IMR-90 (cell line): Measurements from ENCODE around the gene TECTA. TPM values are rescaled to one million over a fixed set of nuclear protein-coding genes. Genes with fewer than 3 reads are reported as not detected.

Experiments
- ATAC-seq: fragments of 200-7000 bp; cut with Tn5 transposase; 2 replicates; pipeline ENCODE4 v1.9.1; 2020; ENCODE audit warnings: low read depth, mild to moderate bottlenecking, moderate library complexity
- BruUV-seq: library from RNA; stranded (reverse); fragments of 400-500 nt; replicated peaks from 2 replicates; lab custom pipeline; 2021; lab: Mats Ljungman, UMichigan
- CTCF ChIA-PET: fragments of 300-600 bp; formaldehyde crosslinking; extraction: SDS; loops from one replicate; lab custom pipeline; 2021; ENCODE audit warnings: antibody characterized with exemption; lab: Yijun Ruan, JAX
- POLR2A ChIA-PET: fragments of 300-600 bp; sonication (Branson Sonifier 250); formaldehyde crosslinking; loops from one replicate; lab custom pipeline; 2022; ENCODE audit warnings: antibody characterized with exemption; ENCODE audit not compliant: unreplicated experiment; lab: Charles Lee
- DNase-seq: peaks from one replicate; pipeline ENCODE4 v3.0.0; 2013
- H2AFZ ChIP-seq: replicated peaks from 2 replicates; pipeline ENCODE3; 2013; ENCODE audit warnings: low read length, mild to moderate bottlenecking; ENCODE audit not compliant: poor library complexity
- H2AK5ac ChIP-seq: 2 replicates; pipeline ENCODE4 v1.6.1; 2013; ENCODE audit warnings: low read depth, low read length, inconsistent platforms
- H2AK9ac ChIP-seq: replicated peaks from 2 replicates; pipeline ENCODE3; 2013; ENCODE audit warnings: mild to moderate bottlenecking, low read depth, low read length, moderate library complexity; ENCODE audit not compliant: poor library complexity
- H2BK120ac ChIP-seq: 2 replicates; pipeline ENCODE4 v1.6.1; 2013; ENCODE audit warnings: low read depth, low read length, inconsistent platforms
- H2BK15ac ChIP-seq: 3 replicates; pipeline ENCODE4 v1.6.1; 2013; ENCODE audit warnings: low read depth, low read length, inconsistent platforms
- H2BK20ac ChIP-seq: 2 replicates; pipeline ENCODE4 v1.6.1; 2013; ENCODE audit warnings: low read depth, mild to moderate bottlenecking, inconsistent platforms, low read length, moderate library complexity
- H2BK5ac ChIP-seq: 2 replicates; pipeline ENCODE4 v1.6.1; 2013; ENCODE audit warnings: mild to moderate bottlenecking, low read depth, low read length, inconsistent platforms; ENCODE audit not compliant: poor library complexity, severe bottlenecking
- H3K14ac ChIP-seq: replicated peaks from 2 replicates; pipeline ENCODE4 v1.6.1; 2013; ENCODE audit warnings: low read depth, low read length, inconsistent platforms
- H3K18ac ChIP-seq: 2 replicates; pipeline ENCODE4 v1.6.1; 2013; ENCODE audit warnings: low read depth, low read length, control low read depth
- H3K23ac ChIP-seq: 2 replicates; pipeline ENCODE4 v1.6.1; 2013; ENCODE audit warnings: low read depth, low read length, inconsistent platforms
- H3K27ac ChIP-seq: 2 replicates; pipeline ENCODE4 v1.5.1; 2013; ENCODE audit warnings: mild to moderate bottlenecking, control low read depth, low read length; ENCODE audit not compliant: insufficient read depth
- H3K27me3 ChIP-seq: 2 replicates; pipeline ENCODE4 v1.6.1; 2013; ENCODE audit warnings: low read length; ENCODE audit not compliant: control insufficient read depth, insufficient read depth
- H3K36me3 ChIP-seq: 2 replicates; pipeline ENCODE4 v1.6.1; 2013; ENCODE audit warnings: low read length, mixed read lengths; ENCODE audit not compliant: control insufficient read depth, insufficient read depth
- H3K4ac ChIP-seq: 2 replicates; pipeline ENCODE4 v1.6.1; 2013; ENCODE audit warnings: low read depth, low read length, inconsistent platforms
- H3K4me1 ChIP-seq: 2 replicates; pipeline ENCODE4 v1.6.1; 2013; ENCODE audit warnings: low read length, mixed read lengths; ENCODE audit not compliant: control insufficient read depth, insufficient read depth
- H3K4me2 ChIP-seq: 2 replicates; pipeline ENCODE4 v1.6.1; 2013; ENCODE audit warnings: low read depth, mild to moderate bottlenecking, control low read depth, low read length, moderate library complexity
- H3K4me3 ChIP-seq: 2 replicates; pipeline ENCODE4 v1.5.1; 2013; ENCODE audit warnings: low read depth, mild to moderate bottlenecking, control low read depth, low read length, moderate library complexity; ENCODE audit not compliant: insufficient read depth
- H3K56ac ChIP-seq: 2 replicates; pipeline ENCODE4 v1.6.1; 2013; ENCODE audit warnings: low read length, inconsistent platforms; ENCODE audit not compliant: insufficient read depth; ENCODE audit errors: extremely low read depth
- H3K79me1 ChIP-seq, 2 experiments: 2 replicates each; pipeline ENCODE4 v1.6.1; 2013; ENCODE audit warnings: low read length in 2 of 2, inconsistent platforms in 1 of 2, low read depth in 1 of 2
- H3K9ac ChIP-seq: 2 replicates; pipeline ENCODE4 v1.6.1; 2013; ENCODE audit warnings: low read depth, low read length, control low read depth
- H3K9me1 ChIP-seq: 2 replicates; pipeline ENCODE4 v1.6.1; 2013; ENCODE audit warnings: low read length, inconsistent platforms; ENCODE audit not compliant: insufficient read depth
- H3K9me3 ChIP-seq: 2 replicates; pipeline ENCODE4 v1.6.1; 2013; ENCODE audit warnings: low read length; ENCODE audit not compliant: control insufficient read depth, insufficient read depth
- H4K20me1 ChIP-seq: 2 replicates; pipeline ENCODE4 v1.6.1; 2013; ENCODE audit warnings: low read length, inconsistent platforms; ENCODE audit not compliant: insufficient read depth
- H4K5ac ChIP-seq: 2 replicates; pipeline ENCODE4 v1.6.1; 2013; ENCODE audit warnings: mild to moderate bottlenecking, low read depth, low read length, control low read depth
- H4K8ac ChIP-seq, 2 experiments: 2 replicates each; pipeline ENCODE4 v1.6.1; 2013; ENCODE audit warnings: low read depth in 2 of 2, low read length in 2 of 2, control low read depth in 1 of 2, inconsistent platforms in 1 of 2
- H4K91ac ChIP-seq: 2 replicates; pipeline ENCODE4 v1.6.1; 2013; ENCODE audit warnings: low read depth, low read length, inconsistent platforms; ENCODE audit not compliant: insufficient read depth
- NFE2L2 ChIP-seq: fragments of 150-350 bp; IDR thresholded peaks from 2 replicates; pipeline ENCODE4 v1.6.1; 2016; ENCODE audit warnings: low read depth, mild to moderate bottlenecking, low read length
- RFX5 ChIP-seq: IDR thresholded peaks from 2 replicates; pipeline ENCODE4 v1.8.0; 2012; ENCODE audit warnings: low read depth, mild to moderate bottlenecking, low read length, moderate library complexity
- WGBS, 2 experiments: methylation state at CpG; one replicate each; pipeline versions ENCODE4 v1.1.5 to v1.1.7; 2013; ENCODE audit warnings: missing lambda C conversion rate in 2 of 2; ENCODE audit not compliant: insufficient read length in 1 of 2; ENCODE audit errors: extremely low coverage in 2 of 2; 5-methylcytosine and 5-hydroxymethylcytosine counted together
- dilution Hi-C: fragments of 300-500 bp; cut with HindIII; formaldehyde crosslinking; loops from one replicate; pipeline ENCODE4 v1.14.3; 2018; ENCODE audit warnings: low sequenced_read_pairs; ENCODE audit not compliant: unreplicated experiment
- in situ Hi-C: fragments of 300-500 bp; cut with MboI; formaldehyde crosslinking; loops from 3 replicates; pipeline ENCODE4 v1.14.3; 2019; ENCODE audit warnings: low sequenced_read_pairs, inconsistent platforms, mixed read lengths
- intact Hi-C: fragments of 100-400 bp; cut with micrococcal nuclease; formaldehyde crosslinking; loops from 2 replicates; pipeline ENCODE4 v1.10.0; 2022
- polyA plus RNA-seq, 3 experiments: library from polyadenylated mRNA; depleted of rRNA; stranded (reverse); fragments of >200 nt; gene quantifications; 2 replicates each; pipeline ENCODE4 v1.2.3, GENCODE V29; 2012; ENCODE audit warnings: low replicate concordance in 1 of 3
- total RNA-seq: library from RNA; depleted of rRNA; stranded (reverse); fragments of >200 nt; gene quantifications from 2 replicates; pipeline ENCODE4 v1.2.3, GENCODE V29; 2012

Gene TECTA
- total and polyA plus RNA-seq, 2 of the 4 experiments (the other 2 are of a cell fraction) = 0.17 to 0.18 TPM

DNA sequence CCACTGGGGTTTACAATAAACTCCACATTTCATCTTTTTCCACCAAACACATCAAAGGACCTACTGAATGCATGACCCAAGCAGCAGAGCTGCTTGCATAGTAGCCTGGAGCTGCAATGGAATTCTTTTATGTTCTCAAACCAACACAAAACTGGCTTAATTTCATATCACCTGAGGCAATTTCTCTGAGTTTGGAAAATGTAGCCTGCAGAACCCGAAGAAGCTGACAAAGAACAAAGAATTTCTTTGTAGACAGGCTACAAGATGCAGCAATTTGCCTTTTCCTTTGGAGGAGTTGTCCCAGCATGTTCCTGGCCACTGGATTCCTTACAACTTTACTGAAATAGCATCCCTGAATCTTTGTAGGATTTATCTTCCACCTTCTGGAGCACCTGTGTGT, 5.5 kb upstream of the TECTA start:
- TF ChIP-seq RFX5 (no peak), NFE2L2 (no peak)
- H2BK15ac ChIP-seq = no peak overlapping the region
- no peak overlapping the region for H3K14ac ChIP-seq
- no peak overlapping the region for H2BK120ac ChIP-seq
- dilution Hi-C loops (no loop called here), in situ Hi-C loops (loop anchor here (10.0 kb wide), 1 partner anchor 591 kb away; no protein-coding TSS in a partner anchor), intact Hi-C loops (no loop called here)
- no CpG with 5 or more reads among the region's 1 CpG for WGBS, 2 experiments
- H3K36me3 ChIP-seq = no peaks in the 10 kb centered on the region
- no peak overlapping the region for H3K4ac ChIP-seq
- peaks cover 4% of the 10 kb centered on the region; the same call in 1 of the 2 replicates for H4K20me1 ChIP-seq
- H3K23ac ChIP-seq = no peak overlapping the region
- H3K9me3 ChIP-seq = no peaks in the 10 kb centered on the region
- no peak overlapping the region for H3K4me3 ChIP-seq
- H3K18ac ChIP-seq = no peak overlapping the region
- H3K27ac ChIP-seq = no peak overlapping the region
- H3K4me1 ChIP-seq = peaks cover 6% of the 10 kb centered on the region
- H2AK9ac ChIP-seq = no peak overlapping the region
- POLR2A ChIA-PET = no interaction called here
- H3K9ac ChIP-seq = no peak overlapping the region
- H3K56ac ChIP-seq = no peak overlapping the region
- ATAC-seq = no peak
- H2BK20ac ChIP-seq = no peak overlapping the region
- H2AK5ac ChIP-seq = no peak overlapping the region
- H4K8ac ChIP-seq = no peak overlapping the region
- peaks cover 4% of the 10 kb centered on the region; the same call in 1 of the 2 replicates for H3K9me1 ChIP-seq
- BruUV-seq = no TSS peak
- H2AFZ ChIP-seq = no peak overlapping the region
- H2BK5ac ChIP-seq = no peak overlapping the region
- H3K79me1 ChIP-seq = no peaks in the 10 kb centered on the region
- CTCF ChIA-PET = no interaction called here
- H3K27me3 ChIP-seq = peaks cover 14% of the 10 kb centered on the region
- no peak for DNase-seq
- no peak overlapping the region for H3K4me2 ChIP-seq
- H4K91ac ChIP-seq = no peak overlapping the region
- no peak overlapping the region for H4K5ac ChIP-seq
